CD4-positive, alpha-beta T cell treated with Interleukin-17A for 1 hour (primary cell): ENCODE results near the gene DGKQ.
"Not testable (repeated sequence)": the region's sequence is repeated elsewhere in the genome, so short reads cannot be mapped to it uniquely, and the experiment has no call there.

Experiments used
- DNase-seq: peaks from one replicate; pipeline ENCODE4 v3.0.0-alpha.2; 2020

The DGKQ gene

DNA sequence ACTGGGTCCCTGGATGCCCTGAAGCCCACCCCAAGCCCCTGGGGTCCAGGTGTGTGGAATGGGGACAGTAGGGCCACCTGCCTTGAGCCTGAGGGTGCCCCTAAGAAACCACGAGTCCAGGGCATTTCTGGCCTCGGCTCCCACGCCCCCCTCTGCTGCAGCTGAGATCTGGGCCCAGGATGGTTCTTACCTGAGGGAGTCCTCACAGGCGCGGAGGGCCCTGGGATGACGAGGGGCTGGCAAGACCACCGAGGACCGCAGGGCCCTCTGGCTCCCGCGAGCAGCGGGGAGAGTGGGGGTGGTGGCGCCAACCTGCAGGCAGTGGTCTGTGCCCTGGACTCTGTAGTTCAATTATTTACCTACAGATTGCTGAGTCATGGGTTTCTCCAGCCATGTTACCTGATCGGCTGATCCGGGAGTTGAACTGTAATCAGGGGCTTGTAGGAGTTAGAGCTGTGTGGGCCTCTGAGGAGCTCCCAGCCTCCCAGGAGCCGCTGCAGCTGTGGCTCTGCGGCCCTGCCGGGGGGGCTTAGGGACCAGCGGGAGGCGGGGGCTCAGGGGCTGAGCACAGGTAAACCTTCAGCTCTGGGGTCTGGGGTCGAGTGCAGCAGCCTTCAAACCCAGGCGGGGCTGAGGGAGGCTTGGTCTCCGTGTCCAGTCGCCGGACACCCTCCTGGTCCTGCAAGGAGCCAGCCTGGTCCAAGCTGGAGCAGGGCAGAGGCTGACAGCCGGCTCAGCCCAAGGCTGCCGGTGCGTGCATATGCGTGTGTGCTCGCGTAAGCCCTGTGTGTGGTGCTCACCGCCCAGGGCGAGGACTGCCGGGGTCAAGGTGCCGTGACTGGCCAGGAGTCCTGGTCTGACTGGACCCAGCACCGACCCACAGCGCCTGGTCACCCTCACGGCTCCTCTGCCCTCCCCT lies 20.0 kb upstream of the DGKQ start, which contains the start of gene SLC26A1:
Gene SLC26A1, minus strand, starts transcription at position 294 of the 919 bp plus-strand sequence. CDS start 1,701 bp downstream, outside the sequence.
- no peak for DNase-seq

DNA sequence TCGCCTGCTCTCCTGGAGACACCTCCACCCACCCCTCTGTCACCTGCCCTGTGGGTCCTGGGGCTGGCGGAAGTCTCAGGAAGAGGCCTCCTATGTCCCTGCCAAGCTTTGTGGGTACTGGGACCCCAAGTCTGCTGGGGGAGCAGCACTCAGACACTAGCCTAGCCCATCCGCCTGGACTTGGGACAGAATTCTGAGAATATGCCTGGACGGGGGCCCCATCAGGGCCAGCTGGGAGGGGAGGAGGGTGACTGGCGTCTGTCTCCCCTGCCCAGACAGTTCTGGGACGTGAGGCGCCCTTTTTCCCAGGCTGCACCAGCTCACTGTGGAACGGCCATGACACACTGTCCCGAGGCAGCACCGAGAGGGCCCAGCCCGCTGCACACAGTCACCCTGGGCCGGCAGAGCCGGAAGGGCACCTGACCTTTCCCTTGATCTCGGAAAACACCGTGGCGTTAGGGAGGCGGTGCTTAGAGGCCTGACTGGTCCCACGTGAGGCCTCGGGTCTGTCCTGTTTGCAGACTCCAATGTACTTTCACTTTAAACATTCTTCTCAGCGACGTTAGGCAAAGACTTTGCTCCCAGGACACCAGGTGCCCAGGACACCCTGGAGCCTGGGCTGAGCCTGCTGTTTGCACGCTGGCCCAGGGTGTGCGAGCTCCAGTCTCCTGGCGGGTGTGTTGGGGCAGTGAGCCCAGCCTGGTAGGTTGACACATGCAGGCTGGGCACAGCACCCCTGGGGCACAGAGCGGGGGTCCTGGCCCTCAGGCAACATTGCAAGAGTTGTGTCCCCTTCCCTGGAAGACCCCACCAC lies 19.1 kb upstream of the DGKQ start:
- DNase-seq = no peak

DNA sequence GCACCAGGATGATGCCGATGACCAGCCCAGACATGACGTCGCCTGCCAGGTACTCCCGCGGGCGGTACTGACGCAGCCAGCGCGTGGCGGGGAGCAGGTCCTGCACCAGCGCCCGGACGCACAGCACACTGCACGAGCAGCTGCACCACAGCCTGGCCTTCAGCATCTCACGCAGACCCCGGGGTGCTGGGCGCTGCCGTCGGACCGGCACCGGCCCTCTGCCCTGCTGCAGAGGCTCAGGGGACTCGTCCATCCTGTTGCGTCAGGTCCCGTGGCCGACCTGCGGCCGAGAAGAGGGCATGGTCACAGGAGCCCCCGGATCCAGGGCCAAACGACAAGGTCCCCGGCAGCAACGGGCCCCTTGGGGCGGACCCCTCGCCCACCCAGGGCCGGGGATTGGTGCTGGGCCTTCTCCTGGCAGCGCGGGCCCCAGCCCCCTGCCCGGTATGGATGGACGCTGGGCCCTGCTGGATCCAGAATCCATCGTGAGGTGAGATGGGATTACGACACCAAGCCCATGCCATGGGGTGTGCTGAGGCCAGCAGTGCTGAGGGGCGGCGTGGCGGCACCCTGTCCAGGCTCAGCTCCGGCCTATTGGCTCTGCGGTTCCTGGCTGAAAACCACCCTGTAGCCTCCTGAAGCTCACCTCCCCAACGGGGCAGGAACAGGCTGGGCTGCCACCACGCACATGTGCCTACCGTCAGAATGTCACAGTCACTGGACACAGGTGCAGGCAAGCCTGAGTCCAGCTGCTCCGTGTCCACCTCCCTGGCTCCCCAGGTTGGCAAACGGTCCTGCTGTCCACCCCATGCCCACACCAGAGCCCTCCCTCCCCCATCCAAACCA lies 18.3 kb upstream of the DGKQ start:
- no peak for DNase-seq

DNA sequence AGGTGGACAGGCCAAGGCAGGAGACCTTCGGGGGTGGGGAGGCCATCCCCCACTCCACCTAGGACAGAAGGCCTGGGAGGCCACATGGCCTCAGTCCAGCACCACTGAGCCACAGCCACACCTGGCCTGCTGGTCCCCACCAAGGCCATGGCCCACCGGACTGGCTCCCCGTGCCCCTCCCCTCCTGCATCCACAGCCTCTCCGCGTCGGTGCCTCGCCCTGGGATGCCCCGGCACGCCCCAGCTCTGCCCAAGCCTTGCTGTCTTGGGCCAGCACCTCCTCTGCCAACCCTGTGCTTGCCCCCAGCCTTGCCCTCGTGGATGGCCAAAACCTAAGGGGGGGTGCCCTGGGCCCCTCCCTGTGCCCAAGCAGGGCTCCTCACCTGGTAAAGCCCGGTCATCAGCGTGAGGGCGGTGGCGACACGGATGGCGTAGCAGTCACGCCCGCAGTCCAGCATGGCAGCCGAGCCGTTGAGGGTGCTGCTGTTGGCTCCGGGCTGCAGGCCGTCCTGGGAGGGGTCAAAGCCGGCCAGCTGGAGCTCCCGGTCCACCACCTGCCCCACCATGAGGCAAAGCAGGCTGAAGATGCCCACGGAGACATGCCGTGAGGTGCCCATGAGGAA lies 17.5 kb upstream of the DGKQ start:
- DNase-seq = no peak

DNA sequence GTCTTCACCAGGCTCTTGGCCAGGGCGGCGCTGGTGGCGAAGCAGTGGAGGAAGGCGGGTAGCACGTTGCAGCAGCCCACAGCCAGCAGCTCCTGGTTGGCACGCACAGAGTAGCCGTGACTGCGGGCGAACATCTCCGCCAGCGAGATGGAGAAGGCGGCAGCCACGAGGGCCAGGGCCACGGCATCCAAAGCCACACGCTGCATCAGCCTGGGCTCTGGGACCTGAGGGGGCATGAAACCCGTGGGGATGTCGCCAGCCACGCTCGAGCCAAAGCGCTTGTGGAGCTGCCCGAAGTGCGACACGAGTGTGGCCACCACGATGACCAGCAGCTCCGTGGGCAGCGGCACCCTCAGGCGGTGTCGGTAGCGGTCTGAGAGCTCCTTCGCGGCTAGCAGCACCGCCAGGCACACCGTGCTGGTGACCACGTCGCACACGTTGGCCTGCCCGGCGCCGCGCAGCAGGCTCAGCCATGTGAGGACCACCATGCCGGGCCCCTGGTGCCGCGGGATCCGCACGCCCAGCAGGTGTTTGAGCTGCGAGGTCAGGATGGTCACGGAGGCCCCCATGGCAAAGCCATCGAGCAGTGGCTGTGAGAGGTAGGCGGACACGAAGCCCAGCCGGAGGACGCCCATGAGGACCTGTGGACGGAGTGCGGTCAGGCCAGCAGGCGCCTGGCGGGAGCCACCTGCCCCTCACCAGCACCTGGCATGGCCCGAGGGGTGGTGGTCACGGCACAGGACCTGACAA lies 16.5 kb upstream of the DGKQ start:
- no peak for DNase-seq

DNA sequence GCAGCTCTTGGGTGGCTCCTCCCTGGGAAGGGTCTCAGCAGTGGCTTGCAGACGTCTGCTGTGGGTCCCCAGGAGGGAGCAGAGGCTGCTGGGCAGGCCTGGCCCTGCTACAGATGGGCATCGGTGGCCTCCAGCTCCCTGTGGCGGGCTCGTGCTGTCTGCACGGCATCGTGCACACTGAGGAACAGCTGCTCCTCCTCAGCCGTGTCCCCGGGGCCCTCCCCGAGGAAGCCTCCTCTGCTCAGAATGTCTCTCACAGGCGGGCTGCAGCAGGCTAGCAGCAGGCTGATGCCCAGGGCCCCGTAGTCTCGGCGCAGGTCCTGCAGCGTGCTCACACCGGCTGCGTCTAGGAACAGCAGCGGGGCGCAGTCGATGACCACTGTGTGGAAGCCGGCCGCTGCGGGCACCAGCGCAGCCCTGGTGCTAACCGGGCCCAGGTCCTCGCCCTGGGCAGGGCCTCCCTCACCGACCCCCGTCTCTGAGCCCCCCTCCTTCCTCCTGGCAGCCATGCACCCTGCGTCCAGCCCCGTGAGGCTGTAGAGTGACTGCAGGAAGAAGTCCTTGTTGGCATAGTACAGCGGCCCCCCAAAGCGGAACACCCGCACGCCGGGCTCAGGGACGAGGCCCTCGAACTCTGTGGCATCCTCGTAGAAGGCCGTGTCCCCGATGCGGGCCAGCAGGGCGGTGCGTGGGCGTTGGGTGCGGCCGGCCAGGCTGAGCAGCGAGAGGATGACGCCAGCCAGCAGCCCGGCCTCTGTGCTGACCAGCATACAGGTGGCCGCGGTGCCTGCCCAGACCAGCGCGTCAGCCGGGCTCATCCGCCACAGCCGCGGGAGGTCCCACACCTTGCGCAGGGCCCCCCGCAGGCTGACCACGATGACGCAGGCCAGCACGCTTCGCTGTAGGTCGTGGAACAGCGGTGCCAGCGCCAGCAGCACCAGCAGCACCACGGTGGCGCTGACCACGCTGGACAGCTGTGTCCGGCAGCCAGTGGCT lies 15.7 kb upstream of the DGKQ start:
- no peak for DNase-seq

DNA sequence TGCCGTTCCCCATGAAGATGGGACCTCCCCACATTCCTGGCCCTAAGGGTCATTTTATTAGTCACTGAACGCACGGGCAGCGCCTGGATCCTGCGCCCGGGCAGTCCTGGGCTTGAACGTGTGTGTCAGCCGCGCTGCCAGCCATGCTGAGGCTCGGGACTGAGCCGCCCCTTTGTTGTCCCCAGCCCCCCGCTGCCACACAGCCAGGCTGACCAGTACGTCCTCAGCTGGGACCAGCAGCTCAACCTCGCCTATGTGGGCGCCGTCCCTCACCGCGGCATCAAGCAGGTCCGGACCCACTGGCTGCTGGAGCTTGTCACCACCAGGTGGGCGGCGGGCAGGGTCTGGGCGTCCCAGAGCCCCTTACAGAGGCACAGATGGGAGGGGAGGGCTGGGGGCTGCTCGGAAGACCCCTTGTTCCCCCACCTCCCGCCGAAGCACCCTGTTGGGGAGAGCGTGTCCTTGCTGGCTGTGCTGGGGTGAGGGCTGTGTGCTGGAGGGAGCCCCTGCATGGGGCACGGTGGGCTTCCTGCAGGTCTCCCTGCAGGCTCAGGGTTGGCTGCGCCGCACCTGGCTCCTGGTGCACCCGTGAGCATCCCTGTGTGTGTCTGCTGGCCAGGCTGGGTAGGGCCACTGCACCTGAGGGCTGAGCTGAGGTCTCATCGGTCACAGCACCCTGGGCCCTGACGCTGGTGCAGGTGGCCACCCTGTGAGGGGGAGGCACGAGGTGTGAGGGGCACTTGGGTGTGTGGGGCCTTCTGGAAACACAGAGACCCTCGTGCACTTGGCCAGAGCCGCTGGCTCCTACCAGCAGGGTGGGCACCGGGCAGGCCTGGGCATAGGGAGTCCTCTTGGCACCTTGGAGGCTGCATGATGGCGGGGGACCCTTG lies 14.5 kb upstream of the DGKQ start:
- no peak for DNase-seq

DNA sequence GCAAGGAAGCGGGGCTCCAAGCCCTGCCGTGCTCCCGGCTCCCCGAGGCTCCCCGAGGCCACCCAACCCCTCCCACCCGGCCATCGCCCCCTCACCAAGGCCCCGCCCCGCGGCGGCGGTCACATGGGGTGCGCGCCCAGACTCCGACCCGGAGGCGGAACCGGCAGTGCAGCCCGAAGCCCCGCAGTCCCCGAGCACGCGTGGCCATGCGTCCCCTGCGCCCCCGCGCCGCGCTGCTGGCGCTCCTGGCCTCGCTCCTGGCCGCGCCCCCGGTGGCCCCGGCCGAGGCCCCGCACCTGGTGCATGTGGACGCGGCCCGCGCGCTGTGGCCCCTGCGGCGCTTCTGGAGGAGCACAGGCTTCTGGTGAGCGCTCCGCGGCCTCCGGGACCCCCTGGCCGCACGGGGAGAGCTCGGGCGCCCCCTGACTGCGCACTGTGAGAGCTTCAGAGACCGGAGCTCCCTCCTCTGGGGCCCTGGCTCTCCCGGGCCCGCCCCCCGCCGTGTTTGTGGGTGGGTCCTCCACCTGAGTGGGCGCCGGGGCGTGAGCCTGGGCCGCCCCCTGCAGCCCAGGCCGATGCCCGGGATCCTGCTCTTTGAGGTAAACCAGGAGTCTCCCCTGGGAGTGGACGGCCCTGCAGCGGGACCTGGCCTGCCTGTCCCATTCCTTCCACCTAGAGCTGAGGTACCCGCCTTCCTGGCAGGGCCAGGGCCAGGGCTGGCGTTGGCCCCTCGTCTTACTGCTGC lies 13.7 kb upstream of the DGKQ start, which contains the start of gene IDUA:
Gene IDUA, plus strand, starts transcription at position 166 of the 745 bp plus-strand sequence. Its CDS starts 41 bp downstream, at position 207.
- DNase-seq = peak; percentile 87

DNA sequence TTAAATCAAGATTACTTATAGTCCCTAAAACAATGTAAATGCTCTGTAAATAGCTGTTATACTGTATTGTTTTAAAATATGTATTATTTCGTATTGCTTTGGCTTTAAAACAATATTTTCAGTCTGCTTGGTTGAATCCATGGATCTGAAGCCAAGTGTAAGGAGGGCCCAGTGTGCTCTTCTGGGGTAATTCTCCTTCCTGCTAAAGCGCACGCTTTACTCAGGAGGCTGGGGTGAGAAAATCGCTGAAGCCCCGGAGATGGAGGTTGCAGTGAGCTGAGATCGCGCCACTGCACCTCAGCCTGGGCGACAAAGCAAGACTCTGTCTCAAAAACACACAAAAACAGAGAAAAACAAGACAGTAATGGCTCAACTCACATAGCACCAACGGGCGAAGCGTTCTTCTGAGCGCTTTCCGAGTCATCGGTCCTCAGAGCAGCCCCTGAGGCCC lies 13.1 kb upstream of the DGKQ start:
- no peak for DNase-seq

DNA sequence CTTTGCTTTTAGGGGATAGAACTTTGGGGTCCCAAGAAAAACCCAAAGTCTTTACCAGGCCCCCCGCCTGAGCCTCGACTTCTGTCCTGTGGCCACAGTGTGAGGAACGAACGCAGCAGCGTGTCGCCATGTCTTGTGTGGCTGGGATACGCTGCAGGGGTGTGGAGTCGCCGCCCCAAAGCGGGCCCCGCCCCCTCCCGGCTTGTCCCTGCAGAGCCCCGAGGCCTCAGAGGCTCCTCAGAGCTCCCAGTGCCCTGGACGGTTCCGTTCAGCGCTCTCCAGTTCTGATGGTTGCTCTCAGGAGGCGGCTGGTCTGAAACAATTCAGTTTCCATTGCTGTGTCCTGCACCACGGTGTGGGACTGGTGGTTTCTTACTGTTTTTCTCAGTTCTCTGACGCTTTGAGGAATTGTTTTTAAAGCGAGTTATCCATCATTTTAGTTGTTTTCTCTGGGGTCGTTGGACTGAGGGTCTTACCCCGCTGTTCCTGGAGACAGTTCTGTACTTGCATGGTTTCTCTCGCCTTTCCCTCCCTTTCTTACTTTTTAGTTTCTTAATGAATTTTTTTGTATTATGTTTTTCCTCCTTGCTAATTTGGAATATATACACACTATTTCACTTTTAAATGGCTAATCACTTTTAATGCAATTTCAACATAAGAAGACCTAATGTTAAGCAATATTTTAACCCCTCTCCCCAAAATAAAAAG lies 11.9 kb upstream of the DGKQ start:
- peak; percentile 69 for DNase-seq

DNA sequence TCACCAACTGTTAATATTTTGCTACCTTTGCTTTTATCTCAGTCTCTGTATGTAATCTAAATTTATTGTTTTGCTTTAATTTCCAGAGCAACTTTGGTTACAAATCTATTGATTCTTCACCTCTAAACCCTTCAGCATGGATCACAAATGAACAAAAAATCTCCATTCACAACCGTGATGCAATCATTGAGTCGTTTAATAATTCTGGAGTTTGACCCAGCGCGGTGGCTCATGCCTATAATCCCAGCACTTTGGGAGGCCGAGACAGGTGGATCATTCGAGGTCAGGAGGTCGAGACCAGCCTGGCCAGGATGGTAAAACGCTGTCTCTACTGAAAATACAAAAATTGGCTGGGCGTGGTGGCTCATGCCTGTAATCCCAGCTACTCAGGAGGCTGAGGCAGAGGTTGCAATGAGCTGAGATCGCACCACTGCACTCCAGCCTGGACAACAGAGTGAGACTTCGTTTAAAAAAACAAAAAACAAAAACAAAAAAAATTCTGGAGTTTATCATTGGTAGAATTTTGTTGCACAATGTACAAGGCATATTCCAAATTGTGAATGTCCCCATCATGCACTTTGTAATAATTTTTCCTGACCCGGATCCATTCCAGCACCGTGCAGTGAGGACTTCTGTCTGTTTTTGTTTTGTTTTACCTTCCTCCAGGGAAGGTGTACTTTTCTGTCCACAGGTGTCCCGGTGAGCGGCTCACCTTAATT lies 11.1 kb upstream of the DGKQ start:
- DNase-seq = no peak

DNA sequence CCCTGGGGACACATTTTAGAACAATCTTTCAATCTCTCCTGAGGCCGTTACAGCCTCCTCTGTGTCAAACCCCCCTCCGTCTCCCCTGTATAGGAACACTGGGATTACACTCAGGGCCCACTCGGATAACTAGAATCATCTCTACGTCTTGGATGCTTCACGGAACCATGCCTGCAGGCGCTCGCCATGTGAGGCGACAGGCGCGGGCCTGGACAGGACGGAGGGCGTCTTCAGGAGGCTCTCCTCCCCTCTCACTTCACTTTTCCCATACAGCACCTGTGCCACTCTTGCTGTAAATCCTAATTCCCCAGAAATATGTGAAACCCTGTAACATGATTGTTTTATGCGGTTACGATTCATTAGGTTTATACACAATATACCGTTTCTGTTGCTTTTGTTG lies 9.4 kb upstream of the DGKQ start:
- DNase-seq = no peak

DNA sequence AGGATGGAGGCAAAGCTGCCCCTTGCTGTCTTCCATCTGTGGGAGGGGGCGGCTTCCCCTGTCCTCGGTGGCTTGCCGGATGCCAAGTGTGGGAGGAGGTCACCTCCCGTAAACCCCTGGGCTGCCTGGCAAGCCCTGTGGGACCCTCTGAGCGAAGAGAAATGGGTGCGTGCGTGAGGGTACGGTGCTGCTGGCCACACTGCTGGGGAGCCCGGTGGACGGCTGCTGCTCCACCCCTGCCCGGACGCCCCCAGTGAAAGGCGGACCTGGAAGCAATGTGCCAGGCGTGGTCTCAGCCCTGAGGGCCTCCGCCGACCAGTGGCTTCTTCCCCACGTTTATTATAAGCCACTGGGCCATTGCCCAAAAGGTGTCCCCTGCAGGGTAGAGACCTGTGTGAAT lies 8.9 kb upstream of the DGKQ start:
- DNase-seq = no peak

DNA sequence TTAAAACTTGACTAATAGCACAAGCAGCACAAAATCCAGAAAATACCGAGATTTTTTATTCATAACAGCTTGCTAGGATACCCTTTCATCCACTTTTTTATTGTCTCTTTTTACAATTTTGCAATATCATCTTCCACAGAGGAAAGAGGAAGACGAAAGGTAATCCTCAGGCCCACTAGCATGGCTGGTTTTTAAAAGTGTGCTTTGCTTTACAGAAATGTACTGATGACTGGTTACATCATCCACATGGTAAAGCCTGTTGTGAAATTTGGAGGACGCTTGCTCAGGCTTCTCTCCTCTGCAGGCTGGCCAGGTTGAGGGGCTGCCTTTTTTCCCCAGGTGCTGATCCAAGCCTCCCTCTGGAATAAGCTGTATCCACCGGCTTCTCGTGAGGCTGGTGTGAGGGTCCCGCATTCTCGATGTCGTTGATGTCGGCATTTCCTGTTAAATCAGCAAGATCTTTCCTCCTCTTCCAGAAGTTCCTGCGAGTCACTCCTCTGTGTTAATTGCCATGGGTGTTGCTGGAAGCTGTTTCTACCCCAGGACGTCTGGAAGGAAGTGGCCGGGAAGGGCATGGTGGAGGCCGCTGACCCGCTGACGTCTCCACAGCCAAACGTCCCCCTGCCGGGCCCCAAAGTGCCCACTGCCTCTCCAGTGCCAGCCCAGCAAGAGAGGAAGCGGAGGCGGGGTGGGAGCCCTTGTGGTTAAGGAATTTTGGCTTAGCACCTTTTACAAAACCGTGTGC lies 5.8 kb upstream of the DGKQ start:
- no peak for DNase-seq

DNA sequence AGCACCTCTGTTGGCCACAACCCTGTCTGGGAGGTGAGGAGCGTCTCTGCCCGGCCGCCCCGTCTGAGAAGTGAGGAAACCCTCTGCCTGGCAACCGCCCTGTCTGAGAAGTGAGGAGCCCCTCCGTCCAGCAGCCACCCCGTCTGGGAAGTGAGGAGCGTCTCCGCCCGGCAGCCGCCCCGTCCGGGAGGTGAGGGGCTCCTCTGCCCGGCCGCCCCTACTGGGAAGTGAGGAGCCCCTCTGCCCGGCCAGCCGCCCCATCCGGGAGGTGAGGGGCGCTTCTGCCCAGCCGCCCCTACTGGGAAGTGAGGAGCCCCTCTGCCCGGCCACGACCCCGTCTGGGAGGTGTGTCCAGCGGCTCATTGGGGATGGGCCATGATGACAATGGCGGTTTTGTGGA lies 2.6 kb upstream of the DGKQ start:
- DNase-seq = not testable (repeated sequence)

DNA sequence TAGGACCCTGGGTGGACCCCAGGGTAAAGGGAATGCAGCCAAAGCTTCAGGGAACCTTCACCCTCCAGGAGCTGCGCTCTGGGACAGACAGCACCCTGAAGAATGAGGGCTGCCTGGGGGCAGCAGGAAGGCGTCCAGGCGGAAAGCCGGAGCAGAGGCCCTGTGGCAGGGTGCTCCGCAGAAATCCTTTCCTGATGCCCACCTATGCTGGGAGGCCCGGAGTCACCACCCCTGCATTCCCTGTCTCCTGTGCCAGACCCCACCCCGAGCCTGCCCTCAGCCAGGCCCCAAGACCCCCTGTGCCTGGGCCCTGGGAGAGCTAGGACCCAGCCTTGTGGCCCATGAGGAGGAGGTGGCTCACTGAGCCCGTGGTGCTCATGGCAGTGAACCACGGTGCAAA lies 1.3 kb upstream of the DGKQ start:
- no peak for DNase-seq
